PC-3 (cell line): ENCODE measurements around the gene CHST11.

Experiments
- EZH2 ChIP-seq: fragments of 300-600 bp; sonication (generic); IDR thresholded peaks from one replicate; pipeline ENCODE4 v1.6.1; 2017; ENCODE audit warnings: antibody characterized with exemption, mild to moderate bottlenecking, low read length; ENCODE audit not compliant: unreplicated experiment
- TF ChIP-seq, protein P1 (sequence below): fragments of 300-600 bp; sonication (generic); conservative IDR thresholded peaks from 2 replicates; pipeline ENCODE4 v1.5.1; 2017; ENCODE audit warnings: antibody characterized with exemption, low read depth, mild to moderate bottlenecking, low read length

DNA sequence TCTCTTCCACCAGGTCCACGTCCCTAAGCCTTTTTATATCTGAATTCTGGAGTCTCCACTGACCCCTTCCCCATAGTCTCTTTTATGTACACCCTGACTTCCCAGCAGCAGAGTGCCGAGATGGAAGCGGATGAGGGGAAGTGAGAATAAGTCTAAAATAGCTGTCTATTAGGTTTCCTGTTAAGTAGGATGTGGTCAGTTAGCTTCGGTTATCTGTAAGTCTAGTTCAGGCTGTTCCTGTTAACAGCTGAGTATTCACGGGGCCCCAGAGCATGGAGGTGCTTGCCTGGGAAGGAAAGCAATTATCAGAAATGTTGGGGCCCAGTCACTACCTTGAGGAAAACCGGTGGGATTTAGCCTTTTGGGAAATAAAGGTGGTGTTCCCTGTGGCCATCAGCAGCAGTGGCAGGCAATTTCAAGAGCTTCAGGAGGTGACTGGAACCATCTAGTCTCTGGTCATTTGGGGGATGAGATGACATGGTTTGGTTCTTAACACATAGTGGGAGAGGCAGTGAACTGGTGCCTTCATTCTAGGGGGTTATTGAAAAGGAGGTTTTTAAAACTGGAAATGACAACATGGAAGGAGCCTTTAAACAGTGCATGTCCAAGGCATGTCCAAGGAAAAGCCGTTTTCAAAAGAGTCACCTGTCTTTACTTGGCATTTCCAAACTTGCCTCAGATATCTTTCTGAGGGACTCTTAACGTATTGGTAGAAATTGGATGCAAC is 21.8 kb downstream of the CHST11 start:
- TF ChIP-seq, protein P1, sequence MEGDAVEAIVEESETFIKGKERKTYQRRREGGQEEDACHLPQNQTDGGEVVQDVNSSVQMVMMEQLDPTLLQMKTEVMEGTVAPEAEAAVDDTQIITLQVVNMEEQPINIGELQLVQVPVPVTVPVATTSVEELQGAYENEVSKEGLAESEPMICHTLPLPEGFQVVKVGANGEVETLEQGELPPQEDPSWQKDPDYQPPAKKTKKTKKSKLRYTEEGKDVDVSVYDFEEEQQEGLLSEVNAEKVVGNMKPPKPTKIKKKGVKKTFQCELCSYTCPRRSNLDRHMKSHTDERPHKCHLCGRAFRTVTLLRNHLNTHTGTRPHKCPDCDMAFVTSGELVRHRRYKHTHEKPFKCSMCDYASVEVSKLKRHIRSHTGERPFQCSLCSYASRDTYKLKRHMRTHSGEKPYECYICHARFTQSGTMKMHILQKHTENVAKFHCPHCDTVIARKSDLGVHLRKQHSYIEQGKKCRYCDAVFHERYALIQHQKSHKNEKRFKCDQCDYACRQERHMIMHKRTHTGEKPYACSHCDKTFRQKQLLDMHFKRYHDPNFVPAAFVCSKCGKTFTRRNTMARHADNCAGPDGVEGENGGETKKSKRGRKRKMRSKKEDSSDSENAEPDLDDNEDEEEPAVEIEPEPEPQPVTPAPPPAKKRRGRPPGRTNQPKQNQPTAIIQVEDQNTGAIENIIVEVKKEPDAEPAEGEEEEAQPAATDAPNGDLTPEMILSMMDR, result no peak
- TF ChIP-seq EZH2, result no peak
